H9 (cell line): ENCODE data around the gene C5orf15. TPM values are rescaled to one million over a fixed set of nuclear protein-coding genes. Genes with fewer than 3 reads are reported as not detected.
A peak's percentile ranks its signal among the peaks of the same experiment; 100 is the strongest.

ENCODE experiments used
- DNase-seq: peaks from one replicate; pipeline ENCODE4 v3.0.0-alpha.2; 2017
- H2AFZ ChIP-seq: one replicate; pipeline ENCODE4 v1.6.1; 2013; ENCODE audit warnings: mild to moderate bottlenecking, low read length, control low read depth, moderate library complexity
- H2AK5ac ChIP-seq: 2 replicates; pipeline ENCODE4 v1.6.1; 2013; ENCODE audit warnings: low read length, control low read depth, mixed read lengths; ENCODE audit not compliant: insufficient read length
- H2BK120ac ChIP-seq: one replicate; pipeline ENCODE4 v1.6.1; 2013; ENCODE audit warnings: low read depth, mild to moderate bottlenecking, low read length, control low read depth, inconsistent platforms; ENCODE audit not compliant: poor library complexity, severe bottlenecking
- H2BK12ac ChIP-seq: 2 replicates; pipeline ENCODE4 v1.6.1; 2013; ENCODE audit warnings: low read length, control low read depth, mixed read lengths, low read depth; ENCODE audit not compliant: insufficient read length
- H2BK15ac ChIP-seq: 2 replicates; pipeline ENCODE4 v1.6.1; 2013; ENCODE audit warnings: low read depth, low read length, control low read depth
- H2BK20ac ChIP-seq: one replicate; pipeline ENCODE4 v1.6.1; 2013; ENCODE audit warnings: low read depth, mild to moderate bottlenecking, low read length, control low read depth, inconsistent platforms; ENCODE audit not compliant: poor library complexity, severe bottlenecking
- H2BK5ac ChIP-seq: 2 replicates; pipeline ENCODE4 v1.6.1; 2013; ENCODE audit warnings: low read length, control low read depth, mixed read lengths; ENCODE audit not compliant: insufficient read length
- H3K14ac ChIP-seq: 2 replicates; pipeline ENCODE4 v1.6.1; 2013; ENCODE audit warnings: low read length, control low read depth; ENCODE audit not compliant: insufficient read depth
- H3K18ac ChIP-seq: 2 replicates; pipeline ENCODE4 v1.6.1; 2013; ENCODE audit warnings: low read depth, mild to moderate bottlenecking, mixed read lengths, low read length, control low read depth; ENCODE audit not compliant: insufficient read length
- H3K23ac ChIP-seq: 2 replicates; pipeline ENCODE4 v1.6.1; 2013; ENCODE audit warnings: low read length, control low read depth, mixed read lengths, low read depth; ENCODE audit not compliant: insufficient read length
- H3K23me2 ChIP-seq: 2 replicates; pipeline ENCODE4 v1.6.1; 2013; ENCODE audit warnings: low read depth, mild to moderate bottlenecking, mixed read lengths, low read length, control low read depth; ENCODE audit not compliant: insufficient read length, poor library complexity, severe bottlenecking
- H3K27ac ChIP-seq: 2 replicates; pipeline ENCODE4 v1.5.1; 2013; ENCODE audit warnings: low read length, control low read depth, mixed read lengths, low read depth; ENCODE audit not compliant: insufficient read length
- H3K27me3 ChIP-seq: 2 replicates; pipeline ENCODE4 v1.6.1; 2013; ENCODE audit warnings: low read length, control low read depth, inconsistent platforms; ENCODE audit not compliant: insufficient read depth
- H3K4ac ChIP-seq: 2 replicates; pipeline ENCODE4 v1.6.1; 2013; ENCODE audit warnings: low read depth, mild to moderate bottlenecking, control low read depth, inconsistent platforms, low read length, moderate library complexity
- H3K4me1 ChIP-seq: 2 replicates; pipeline ENCODE4 v1.6.1; 2013; ENCODE audit warnings: low read length, control low read depth, inconsistent platforms; ENCODE audit not compliant: insufficient read depth
- H3K4me2 ChIP-seq: 2 replicates; pipeline ENCODE4 v1.6.1; 2013; ENCODE audit warnings: low read length, control low read depth, mixed read lengths; ENCODE audit not compliant: insufficient read length, insufficient read depth
- H3K56ac ChIP-seq: 2 replicates; pipeline ENCODE4 v1.6.1; 2013; ENCODE audit warnings: low read depth, mild to moderate bottlenecking, mixed read lengths, low read length, control low read depth; ENCODE audit not compliant: insufficient read length
- H3K79me1 ChIP-seq: 2 replicates; pipeline ENCODE4 v1.6.1; 2013; ENCODE audit warnings: low read depth, mild to moderate bottlenecking, moderate library complexity, low read length, control low read depth, inconsistent platforms; ENCODE audit not compliant: insufficient read depth, poor library complexity, severe bottlenecking
- H3K79me2 ChIP-seq: 2 replicates; pipeline ENCODE4 v1.6.1; 2013; ENCODE audit warnings: low read length, control low read depth, inconsistent platforms; ENCODE audit not compliant: insufficient read depth
- H3K9ac ChIP-seq: 2 replicates; pipeline ENCODE4 v1.6.1; 2013; ENCODE audit warnings: low read length, control low read depth, mixed read lengths; ENCODE audit not compliant: insufficient read length; ENCODE audit errors: extremely low read depth
- H3K9me3 ChIP-seq: one replicate; pipeline ENCODE4 v1.6.1; 2013; ENCODE audit warnings: low read depth, low read length, inconsistent platforms; ENCODE audit not compliant: control insufficient read depth
- H3T11ph ChIP-seq: one replicate; pipeline ENCODE4 v1.6.1; 2013; ENCODE audit warnings: mild to moderate bottlenecking, low read length, control low read depth, inconsistent platforms
- H4K20me1 ChIP-seq: one replicate; pipeline ENCODE4 v1.6.1; 2013; ENCODE audit not compliant: control insufficient read depth, insufficient read length, insufficient read depth
- H4K5ac ChIP-seq: 2 replicates; pipeline ENCODE4 v1.6.1; 2013; ENCODE audit warnings: low read depth, mild to moderate bottlenecking, mixed read lengths, low read length, control low read depth; ENCODE audit not compliant: insufficient read length
- H4K8ac ChIP-seq: replicated peaks from 2 replicates; pipeline ENCODE4 v1.6.1; 2013; ENCODE audit warnings: low read length, control low read depth, mixed read lengths, low read depth; ENCODE audit not compliant: insufficient read length
- H4K91ac ChIP-seq: 2 replicates; pipeline ENCODE4 v1.6.1; 2013; ENCODE audit warnings: low read depth, mild to moderate bottlenecking, moderate library complexity, mixed read lengths, low read length, control low read depth; ENCODE audit not compliant: insufficient read length
- H3K27ac Mint-ChIP-seq, 3 experiments: 2 replicates in 2 of 3; 3 replicates in 1 of 3; pipeline ENCODE4 v1.8.0; 2020 to 2021; ENCODE audit warnings: mixed read lengths in 3 of 3, mild to moderate bottlenecking in 1 of 3, moderate library complexity in 1 of 3
- H3K27me3 Mint-ChIP-seq: 2 replicates; pipeline ENCODE4 v1.8.0; 2021; ENCODE audit warnings: low read depth, mild to moderate bottlenecking, moderate library complexity, mixed read lengths
- H3K36me3 Mint-ChIP-seq, 3 experiments: 2 replicates in 2 of 3; 3 replicates in 1 of 3; pipeline ENCODE4 v1.8.0; 2020 to 2021; ENCODE audit warnings: low read depth in 3 of 3, mixed read lengths in 3 of 3; ENCODE audit not compliant: insufficient read depth in 1 of 3
- H3K4me1 Mint-ChIP-seq, 2 experiments: 2 replicates each; pipeline ENCODE4 v1.8.0; 2020; ENCODE audit warnings: mixed read lengths in 2 of 2
- H3K4me3 Mint-ChIP-seq, 2 experiments: 2 replicates in 1 of 2; 3 replicates in 1 of 2; pipeline ENCODE4 v1.8.0; 2020 to 2021; ENCODE audit warnings: mild to moderate bottlenecking in 2 of 2, mixed read lengths in 2 of 2, moderate library complexity in 1 of 2
- H3K9me3 Mint-ChIP-seq, 2 experiments: 2 replicates in 1 of 2; 3 replicates in 1 of 2; pipeline ENCODE4 v1.8.0; 2020; ENCODE audit warnings: mild to moderate bottlenecking in 2 of 2, mixed read lengths in 2 of 2, moderate library complexity in 1 of 2
- WGBS: extraction: QIAGEN DNeasy Blood & Tissue Kit; methylation state at CpG from one replicate; pipeline ENCODE4 v1.1.7; 2013; ENCODE audit warnings: missing lambda C conversion rate, low lambda C conversion rate, mixed read lengths; ENCODE audit not compliant: insufficient read length; ENCODE audit errors: extremely low coverage; 5-methylcytosine and 5-hydroxymethylcytosine counted together
- total RNA-seq: library from RNA; stranded (reverse); gene quantifications from 2 replicates; pipeline ENCODE4 v1.2.1, GENCODE V29; 2021
- TF ChIP-seq, protein P1 (sequence below): fragments of 200-600 bp; sonication (generic); conservative IDR thresholded peaks from 3 replicates; pipeline ENCODE4 v1.8.0; 2021; ENCODE audit warnings: antibody characterized with exemption, mild to moderate bottlenecking

C5orf15 gene
- total RNA-seq, 1 experiment from 2014 or later = 33.4 TPM

- TF ChIP-seq, protein P1, sequence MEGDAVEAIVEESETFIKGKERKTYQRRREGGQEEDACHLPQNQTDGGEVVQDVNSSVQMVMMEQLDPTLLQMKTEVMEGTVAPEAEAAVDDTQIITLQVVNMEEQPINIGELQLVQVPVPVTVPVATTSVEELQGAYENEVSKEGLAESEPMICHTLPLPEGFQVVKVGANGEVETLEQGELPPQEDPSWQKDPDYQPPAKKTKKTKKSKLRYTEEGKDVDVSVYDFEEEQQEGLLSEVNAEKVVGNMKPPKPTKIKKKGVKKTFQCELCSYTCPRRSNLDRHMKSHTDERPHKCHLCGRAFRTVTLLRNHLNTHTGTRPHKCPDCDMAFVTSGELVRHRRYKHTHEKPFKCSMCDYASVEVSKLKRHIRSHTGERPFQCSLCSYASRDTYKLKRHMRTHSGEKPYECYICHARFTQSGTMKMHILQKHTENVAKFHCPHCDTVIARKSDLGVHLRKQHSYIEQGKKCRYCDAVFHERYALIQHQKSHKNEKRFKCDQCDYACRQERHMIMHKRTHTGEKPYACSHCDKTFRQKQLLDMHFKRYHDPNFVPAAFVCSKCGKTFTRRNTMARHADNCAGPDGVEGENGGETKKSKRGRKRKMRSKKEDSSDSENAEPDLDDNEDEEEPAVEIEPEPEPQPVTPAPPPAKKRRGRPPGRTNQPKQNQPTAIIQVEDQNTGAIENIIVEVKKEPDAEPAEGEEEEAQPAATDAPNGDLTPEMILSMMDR = no peak
- H2AK5ac ChIP-seq = no peak overlapping the region
- H3K27me3 Mint-ChIP-seq = no peaks in the 10 kb centered on the region
- H3K9me3 ChIP-seq = no peaks in the 10 kb centered on the region
- no peaks in the 10 kb centered on the region; a peak in 1 of 5 replicates for H3K9me3 Mint-ChIP-seq
- no peak overlapping the region for H4K8ac ChIP-seq
- H3K4me1 ChIP-seq = peaks cover 4% of the 10 kb centered on the region; the same call in 1 of the 2 replicates
- H3K9ac ChIP-seq = no peak overlapping the region
- peaks cover 21 to 47% (median 43%) of the 10 kb centered on the region in 3 experiments; a peak in 6 of 7 replicates for H3K36me3 Mint-ChIP-seq
- no CpG with 5 or more reads among the region's 5 CpGs for WGBS
- H3K4me1 Mint-ChIP-seq = peaks cover 21% of the 10 kb centered on the region in 2 experiments
- H3K79me2 ChIP-seq = peaks cover 38% of the 10 kb centered on the region
- H2BK15ac ChIP-seq = no peak overlapping the region
- no peak overlapping the region for H2BK5ac ChIP-seq
- H3K27ac Mint-ChIP-seq = peak overlapping the region in 1 of 3 experiments; percentile 76; a peak in 3 of 7 replicates
- H4K91ac ChIP-seq = no peak overlapping the region
- H3K4ac ChIP-seq = no peak overlapping the region
- H3K23me2 ChIP-seq = no peaks in the 10 kb centered on the region
- no peak overlapping the region for H3T11ph ChIP-seq
- no peak overlapping the region for H3K18ac ChIP-seq
- peaks cover 4% of the 10 kb centered on the region for H4K20me1 ChIP-seq
- H2BK120ac ChIP-seq = no peak overlapping the region
- no peak overlapping the region for H2BK12ac ChIP-seq
- H2BK20ac ChIP-seq = no peak overlapping the region
- DNase-seq = no peak
- H3K27me3 ChIP-seq = no peaks in the 10 kb centered on the region
- no peak overlapping the region for H3K4me3 Mint-ChIP-seq
- H3K79me1 ChIP-seq = peaks cover 10% of the 10 kb centered on the region
- no peak overlapping the region for H3K23ac ChIP-seq
- no peak overlapping the region for H4K5ac ChIP-seq
- no peak overlapping the region for H3K56ac ChIP-seq
- H3K14ac ChIP-seq = no peak overlapping the region
- no peak overlapping the region for H2AFZ ChIP-seq
- no peak overlapping the region for H3K27ac ChIP-seq
- H3K4me2 ChIP-seq = no peak overlapping the region
Observed at GRCh38 chr5:133991171-133991910, 22.9 kb upstream of the C5orf15 start.
